ENCODE measurements around the gene ABRAXAS1. TPM values are rescaled to one million over a fixed set of nuclear protein-coding genes. Genes with fewer than 3 reads are reported as not detected.

Gene ABRAXAS1
- total RNA-seq, 1 donor from 2014 or later = 27.2 TPM

DNA sequence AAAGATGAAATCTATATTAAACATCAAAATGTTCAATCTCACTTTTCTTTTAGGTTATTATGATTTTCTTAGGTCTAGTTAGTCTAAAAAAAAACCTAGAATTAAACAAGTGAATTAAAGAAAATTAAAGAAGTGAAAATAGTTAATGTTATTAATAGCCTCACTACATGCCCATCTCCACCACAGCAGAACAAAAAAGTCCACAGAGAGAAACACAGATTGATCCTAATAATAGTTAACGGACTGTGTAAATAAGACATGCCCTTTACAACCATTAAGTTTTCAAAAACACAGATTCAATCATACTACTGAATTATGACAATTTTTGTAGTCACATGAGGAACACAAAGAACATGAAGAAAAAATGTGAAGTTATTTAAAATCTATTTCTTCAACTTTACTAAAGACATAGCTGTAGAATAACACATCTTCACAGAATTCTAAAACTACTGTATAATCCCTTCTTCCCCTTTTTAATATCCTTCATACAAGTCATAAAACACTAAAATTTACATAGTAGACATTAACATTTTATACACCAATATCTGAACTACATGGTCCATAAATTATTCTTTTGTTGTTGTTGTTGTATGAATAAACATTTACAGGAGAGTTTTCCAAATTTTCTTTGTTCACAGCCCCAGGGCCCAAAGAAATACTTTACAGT, 44.6 kb downstream of the ABRAXAS1 start:
- Mint-ChIP-seq H3K27me3 (no peaks in the 10 kb centered on the region), H3K4me3 (ENCODE audit: low read depth) (no peak overlapping the region), H3K27ac (no peak overlapping the region), H3K4me1 (ENCODE audit: low read depth) (no peaks in the 10 kb centered on the region), H3K9me3 (ENCODE audit: low read depth) (no peaks in the 10 kb centered on the region), H3K36me3 (ENCODE audit: insufficient read depth) (peaks cover 7% of the 10 kb centered on the region)
- no peak for DNase-seq (ENCODE audit: low spot score, unreplicated experiment)
- TF ChIP-seq CTCF (IDR thresholded peaks at IDR 0.05; ENCODE audit: unreplicated experiment) = no peak

GRCh38 chr4:83438719-83439118, 46.2 kb downstream of the ABRAXAS1 start:
- H3K4me1 Mint-ChIP-seq (ENCODE audit: low read depth) = no peaks in the 10 kb centered on the region
- H3K9me3 Mint-ChIP-seq (ENCODE audit: low read depth) = no peaks in the 10 kb centered on the region
- peaks cover 6% of the 10 kb centered on the region for H3K36me3 Mint-ChIP-seq (ENCODE audit: insufficient read depth)
- no peak overlapping the region for H3K4me3 Mint-ChIP-seq (ENCODE audit: low read depth)
- no peak overlapping the region for H3K27ac Mint-ChIP-seq
- H3K27me3 Mint-ChIP-seq = no peaks in the 10 kb centered on the region
- DNase-seq (ENCODE audit: low spot score, unreplicated experiment) = no peak
- no peak for TF ChIP-seq CTCF (IDR thresholded peaks at IDR 0.05; ENCODE audit: unreplicated experiment)

- Mint-ChIP-seq H3K27me3 (no peaks in the 10 kb centered on the region), H3K9me3 (ENCODE audit: low read depth) (no peaks in the 10 kb centered on the region), H3K27ac (no peak overlapping the region), H3K4me3 (ENCODE audit: low read depth) (no peak overlapping the region), H3K4me1 (ENCODE audit: low read depth) (no peaks in the 10 kb centered on the region), H3K36me3 (ENCODE audit: insufficient read depth) (peaks cover 5% of the 10 kb centered on the region)
- no peak for TF ChIP-seq CTCF (IDR thresholded peaks at IDR 0.05; ENCODE audit: unreplicated experiment)
- DNase-seq (ENCODE audit: low spot score, unreplicated experiment) = no peak
Observed at GRCh38 chr4:83436680-83437079, 48.2 kb downstream of the ABRAXAS1 start.

GRCh38 chr4:83431200-83431599, 53.7 kb downstream of the ABRAXAS1 start:
- H3K9me3 Mint-ChIP-seq (ENCODE audit: low read depth) = no peaks in the 10 kb centered on the region
- no peaks in the 10 kb centered on the region for H3K4me1 Mint-ChIP-seq (ENCODE audit: low read depth)
- H3K4me3 Mint-ChIP-seq (ENCODE audit: low read depth) = no peak overlapping the region
- H3K27me3 Mint-ChIP-seq = no peaks in the 10 kb centered on the region
- TF ChIP-seq CTCF (IDR thresholded peaks at IDR 0.05; ENCODE audit: unreplicated experiment) = no peak
- H3K27ac Mint-ChIP-seq = no peak overlapping the region
- H3K36me3 Mint-ChIP-seq (ENCODE audit: insufficient read depth) = peaks cover 7% of the 10 kb centered on the region
- no peak for DNase-seq (ENCODE audit: low spot score, unreplicated experiment)

GRCh38 chr4:83418211-83418610, 66.7 kb downstream of the ABRAXAS1 start:
- no peaks in the 10 kb centered on the region for H3K9me3 Mint-ChIP-seq (ENCODE audit: low read depth)
- no peak for TF ChIP-seq CTCF (IDR thresholded peaks at IDR 0.05; ENCODE audit: unreplicated experiment)
- no peak for DNase-seq (ENCODE audit: low spot score, unreplicated experiment)
- no peak overlapping the region for H3K27ac Mint-ChIP-seq
- no peaks in the 10 kb centered on the region for H3K27me3 Mint-ChIP-seq
- peaks cover 11% of the 10 kb centered on the region for H3K36me3 Mint-ChIP-seq (ENCODE audit: insufficient read depth)
- H3K4me3 Mint-ChIP-seq (ENCODE audit: low read depth) = no peak overlapping the region
- H3K4me1 Mint-ChIP-seq (ENCODE audit: low read depth) = peaks cover 20% of the 10 kb centered on the region

Data from progenitor cell of endocrine pancreas (in vitro differentiated cells).